HG03060 (cell line): ENCODE results near the gene OR2M3.
A peak's percentile ranks its signal among the peaks of the same experiment; 100 is the strongest.
"Not testable (repeated sequence)": the region's sequence is repeated elsewhere in the genome, so short reads cannot be mapped to it uniquely, and the experiment has no call there.

Experiments
- ATAC-seq: cut with Tn5 transposase; IDR thresholded peaks from one replicate; pipeline ENCODE4 v1.9.1; 2021; ENCODE audit warnings: low read depth, moderate number of reproducible peaks; ENCODE audit not compliant: unreplicated experiment

Gene OR2M3, protein sequence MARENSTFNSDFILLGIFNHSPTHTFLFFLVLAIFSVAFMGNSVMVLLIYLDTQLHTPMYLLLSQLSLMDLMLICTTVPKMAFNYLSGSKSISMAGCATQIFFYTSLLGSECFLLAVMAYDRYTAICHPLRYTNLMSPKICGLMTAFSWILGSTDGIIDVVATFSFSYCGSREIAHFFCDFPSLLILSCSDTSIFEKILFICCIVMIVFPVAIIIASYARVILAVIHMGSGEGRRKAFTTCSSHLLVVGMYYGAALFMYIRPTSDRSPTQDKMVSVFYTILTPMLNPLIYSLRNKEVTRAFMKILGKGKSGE

DNA sequence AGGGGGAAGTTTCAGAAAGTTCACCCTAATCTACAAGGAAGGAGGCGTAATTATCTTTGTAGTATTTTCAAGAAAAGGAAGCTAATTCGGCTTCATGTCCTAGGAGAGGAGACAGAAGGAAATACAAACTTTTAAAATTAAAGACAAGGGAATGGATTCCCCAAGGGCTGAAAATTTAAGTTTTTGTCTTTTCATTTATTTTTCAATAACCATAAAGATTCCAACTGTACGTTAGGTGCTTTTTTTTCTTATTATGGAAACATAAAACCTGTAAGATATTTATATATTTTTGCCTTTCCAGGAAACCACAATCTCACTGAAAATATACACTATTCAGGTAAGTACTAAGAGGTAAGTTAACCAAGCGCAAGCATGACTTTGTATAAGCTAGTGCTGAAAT, at the start of gene OR2M3:
Gene OR2M3 (plus strand): TSS at position 301 of the 400 bp plus-strand sequence. CDS start 5,803 bp downstream, outside the sequence.
- ATAC-seq: no peak

DNA sequence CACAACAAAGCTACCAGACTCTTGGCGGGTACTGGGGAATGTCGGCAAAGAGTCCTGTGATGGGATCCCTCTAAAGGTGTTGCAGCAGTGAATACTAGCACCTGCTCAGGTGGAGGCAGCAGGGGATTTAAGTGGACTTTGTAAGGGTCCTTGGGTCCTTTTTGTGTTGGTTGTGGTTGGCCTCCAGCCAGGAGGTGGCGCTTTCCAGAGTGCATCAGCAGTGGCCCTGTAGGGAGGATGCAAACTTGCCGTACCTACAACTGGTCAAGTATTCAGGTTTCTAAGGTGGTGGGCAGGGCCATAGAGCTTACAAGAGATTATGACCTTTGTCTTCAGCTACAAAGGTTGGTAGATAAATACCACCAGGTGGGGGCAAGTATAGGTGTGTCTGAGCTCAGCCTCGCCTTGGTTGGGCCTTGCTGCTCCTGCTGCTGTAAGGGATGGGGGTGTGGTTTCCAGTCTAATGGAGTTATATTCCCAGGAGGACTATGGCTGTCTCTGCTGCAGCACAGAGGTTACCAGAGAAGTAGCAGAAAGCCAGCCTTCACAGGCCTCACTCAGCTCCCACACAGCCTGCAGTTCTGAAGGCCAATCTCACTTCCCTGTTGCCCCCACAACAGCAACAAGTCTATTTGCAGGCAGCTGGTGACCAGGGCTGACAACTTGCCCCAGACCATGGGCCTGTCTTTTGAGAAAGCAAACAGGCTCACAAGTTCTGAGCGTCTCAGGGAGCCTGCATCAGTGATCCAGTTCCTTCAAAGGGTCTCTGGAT, 44.8 kb upstream of the OR2M3 start:
- ATAC-seq: no peak

DNA sequence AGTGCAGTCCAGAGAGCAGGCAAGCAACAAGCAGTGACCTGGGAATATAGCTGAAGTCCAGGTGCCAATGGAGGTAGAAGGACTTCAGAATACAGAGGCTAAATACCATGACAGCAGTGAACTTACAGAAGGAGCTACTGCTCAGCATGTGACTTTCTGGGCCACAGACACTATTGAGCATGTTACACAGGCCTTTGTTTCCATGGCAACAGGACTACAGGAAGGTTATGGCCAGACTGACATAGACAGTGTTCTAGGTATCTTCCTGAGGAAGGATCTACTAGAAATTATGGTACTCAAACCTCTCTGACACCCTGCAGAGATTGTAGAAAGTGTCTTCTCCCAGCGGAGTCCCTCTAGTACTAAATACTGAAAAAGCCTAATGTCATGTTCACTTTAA, 41.1 kb upstream of the OR2M3 start:
- no peak for ATAC-seq

DNA sequence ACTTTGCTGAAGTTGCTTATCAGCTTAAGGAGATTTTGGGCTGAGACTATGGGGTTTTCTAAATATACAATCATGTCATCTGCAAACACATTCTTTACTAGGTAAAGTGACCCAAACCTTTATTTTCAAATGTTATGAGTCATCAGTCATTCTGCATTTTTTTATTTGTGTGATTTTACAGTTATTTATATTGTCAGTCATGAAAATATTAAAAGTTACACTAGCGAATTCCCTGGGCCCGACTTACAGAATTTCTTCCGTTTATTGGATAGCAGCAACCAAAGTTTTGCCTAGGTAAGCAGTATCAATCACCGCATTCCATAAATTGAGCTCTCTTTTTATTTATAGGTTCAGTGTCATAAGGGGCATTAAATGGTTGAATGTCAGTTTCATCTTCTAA, 38.3 kb upstream of the OR2M3 start:
- ATAC-seq: no peak

DNA sequence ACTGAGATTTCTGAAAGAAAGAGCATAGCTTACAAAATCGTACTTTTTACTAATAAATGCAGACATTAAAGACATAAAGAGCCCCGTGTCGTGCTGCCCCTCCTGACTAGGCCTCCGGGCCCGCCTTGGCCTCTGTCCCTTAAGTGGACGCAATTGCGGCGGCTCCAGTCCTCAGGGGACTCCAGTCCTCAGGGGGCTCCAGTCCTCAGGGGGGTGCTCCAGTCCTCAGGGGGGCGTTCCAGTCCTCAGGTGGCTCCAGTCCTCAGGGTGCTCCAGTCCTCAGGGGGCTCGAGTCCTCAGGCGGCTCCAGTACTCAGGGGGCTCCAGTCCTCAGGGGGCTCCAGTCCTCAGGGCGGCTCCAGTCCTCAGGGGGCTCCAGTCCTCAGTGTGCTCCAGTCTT, 33.0 kb upstream of the OR2M3 start:
- no peak for ATAC-seq

DNA sequence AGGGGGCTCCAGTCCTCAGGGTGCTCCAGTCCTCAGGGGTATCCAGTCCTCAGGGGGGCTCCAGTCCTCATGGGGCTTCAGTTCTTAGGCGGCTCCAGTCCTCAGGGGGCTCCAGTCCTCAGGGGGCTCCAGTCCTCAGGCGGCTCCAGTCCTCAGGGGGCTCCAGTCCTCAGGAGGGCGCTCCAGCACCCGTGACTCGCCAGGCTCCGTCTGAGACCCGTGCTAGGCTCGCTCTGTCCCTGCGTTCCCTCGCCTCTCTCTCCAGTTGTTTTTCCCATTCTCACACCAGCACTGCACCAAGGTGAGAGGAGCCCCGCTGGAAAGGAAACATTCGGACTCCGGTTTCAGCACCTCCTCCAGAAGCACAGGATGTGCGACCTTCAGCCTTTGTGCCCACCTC, 31.9 kb upstream of the OR2M3 start:
- ATAC-seq: no peak

DNA sequence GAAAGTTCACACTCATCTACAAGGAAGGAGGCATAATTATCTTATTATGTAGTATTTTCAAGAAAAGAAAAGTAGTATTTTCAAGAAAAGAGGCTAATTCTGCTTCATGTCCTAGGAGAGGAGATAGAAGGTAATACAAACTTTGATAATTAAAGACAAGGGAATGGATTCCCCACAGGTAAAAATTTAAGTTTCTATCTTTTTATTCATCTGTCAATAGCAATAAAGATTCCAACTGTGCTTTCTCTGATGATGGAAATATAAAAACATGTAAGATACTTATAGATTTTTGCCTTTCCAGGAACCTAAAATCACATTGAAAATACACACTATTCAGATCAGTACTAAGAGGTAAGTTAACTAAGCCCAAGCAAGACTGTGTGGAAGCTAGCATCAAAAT, 22.5 kb upstream of the OR2M3 start, which contains the start of gene OR2M2:
Gene OR2M2 (plus strand): TSS at position 301 of the 400 bp plus-strand sequence. CDS start 5,165 bp downstream, outside the sequence.
- no peak for ATAC-seq

DNA sequence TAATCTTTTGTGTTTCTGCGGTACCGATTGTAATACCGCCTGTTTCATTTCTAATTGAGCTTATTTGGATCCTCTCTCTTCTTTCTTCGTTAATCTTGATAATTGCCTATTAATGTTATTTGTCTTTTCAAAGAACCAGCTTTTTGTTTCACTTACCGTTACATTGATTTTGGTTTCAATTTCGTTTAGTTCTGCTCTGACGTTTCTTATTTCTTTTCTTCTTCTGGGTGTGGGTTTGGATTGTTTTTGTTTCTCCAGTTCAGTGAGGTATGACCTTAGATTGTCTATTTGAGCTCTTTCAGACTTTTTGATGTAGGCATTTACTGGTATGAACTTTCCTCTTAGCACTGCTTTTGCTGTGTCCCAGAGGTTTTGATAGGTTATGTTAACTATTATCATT, 13.1 kb upstream of the OR2M3 start:
- no peak for ATAC-seq

DNA sequence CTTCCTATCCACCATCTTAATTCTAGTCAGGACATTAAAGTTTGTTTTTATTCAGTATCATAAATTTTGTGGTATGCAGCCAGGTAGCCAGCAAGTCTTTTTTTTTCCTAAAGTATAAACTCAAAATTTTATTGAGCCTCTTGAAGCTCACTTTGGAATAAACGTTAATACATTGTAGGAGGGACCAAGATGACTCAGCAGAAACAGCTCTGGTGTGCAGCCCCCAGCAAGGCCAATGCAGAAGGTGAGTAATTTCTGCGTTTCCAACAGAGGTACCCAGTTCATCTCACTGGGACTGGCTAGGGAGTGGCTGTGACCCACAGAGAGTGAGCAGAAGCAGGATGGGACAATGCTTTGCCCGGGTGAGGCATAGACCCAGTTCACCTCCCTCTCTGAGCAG, 9.7 kb upstream of the OR2M3 start:
- ATAC-seq: no peak

DNA sequence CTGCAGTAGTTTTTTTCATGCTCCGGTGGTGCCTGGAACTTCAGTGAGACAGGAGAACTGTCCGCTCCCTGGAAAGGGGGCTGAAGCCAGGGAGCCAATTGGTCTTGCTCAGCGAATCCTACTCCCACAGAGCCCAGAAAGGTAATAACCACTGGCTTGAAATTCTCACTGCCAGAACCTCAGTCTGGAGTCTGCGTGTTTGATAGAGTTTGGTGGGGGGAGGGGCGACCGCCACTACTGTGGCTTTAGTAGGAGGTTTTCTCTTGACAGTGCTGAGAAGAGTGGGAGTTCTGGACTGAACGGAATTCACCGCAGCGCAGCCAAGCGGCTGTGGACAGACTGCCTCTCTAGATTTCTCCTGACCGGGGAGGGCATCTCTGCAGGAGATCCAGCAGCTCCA, 8.0 kb upstream of the OR2M3 start:
- ATAC-seq: no peak

DNA sequence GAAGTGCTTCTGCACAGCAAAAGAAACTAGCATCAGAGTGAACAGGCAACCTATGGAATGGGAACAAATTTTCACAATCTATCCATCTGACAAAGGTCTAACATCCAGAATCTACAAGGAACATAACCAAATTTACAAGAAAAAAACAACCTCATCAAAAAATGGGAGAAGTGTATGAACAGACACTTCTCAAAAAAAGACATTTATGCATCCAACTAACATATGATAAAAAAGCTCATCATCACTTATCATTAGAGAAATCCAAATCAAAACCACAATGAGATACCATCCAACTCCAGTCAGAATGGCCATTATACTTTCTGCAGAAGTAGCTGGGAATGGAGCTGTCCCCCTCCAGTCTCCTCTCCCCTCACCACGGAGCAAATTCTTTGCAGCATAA, 2.9 kb upstream of the OR2M3 start:
- no peak for ATAC-seq

DNA sequence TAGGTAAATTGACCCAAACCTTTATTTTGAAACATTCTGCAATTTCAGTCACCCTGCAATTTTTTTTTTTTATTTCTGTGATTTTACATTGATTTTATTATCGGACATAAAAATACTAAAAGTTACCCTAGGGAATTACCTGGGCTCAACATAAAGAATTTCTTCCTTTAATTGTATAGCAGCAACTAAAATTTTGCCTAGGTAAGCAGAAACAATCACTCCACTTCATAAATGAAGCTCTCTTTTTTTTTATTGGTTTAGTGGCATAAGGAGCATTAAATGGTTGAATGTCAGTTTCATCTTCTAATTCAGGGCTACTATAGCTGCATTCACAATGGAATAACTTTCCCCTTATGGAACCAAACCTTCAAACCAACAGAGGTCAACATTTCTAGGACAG, 18.8 kb downstream of the OR2M3 start:
- ATAC-seq: no peak

DNA sequence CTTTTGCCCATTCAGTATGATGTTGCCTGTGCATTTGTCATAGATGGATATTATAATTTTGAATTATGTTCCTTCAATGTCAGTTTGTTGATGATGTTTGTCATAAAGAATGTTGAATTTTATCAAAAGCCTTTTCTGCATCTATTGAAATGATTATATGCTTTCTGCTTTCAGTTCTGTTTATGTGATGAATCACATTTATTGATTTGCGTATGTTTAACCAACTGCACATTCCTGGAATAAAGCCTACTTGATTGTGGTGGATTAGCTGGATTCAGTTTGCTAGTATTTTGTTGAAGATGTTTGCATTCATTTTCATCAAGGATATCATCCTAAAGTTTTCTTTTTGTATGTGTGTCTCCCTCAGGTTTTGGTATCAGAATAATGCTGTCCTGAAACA, 28.5 kb downstream of the OR2M3 start:
- no peak for ATAC-seq

DNA sequence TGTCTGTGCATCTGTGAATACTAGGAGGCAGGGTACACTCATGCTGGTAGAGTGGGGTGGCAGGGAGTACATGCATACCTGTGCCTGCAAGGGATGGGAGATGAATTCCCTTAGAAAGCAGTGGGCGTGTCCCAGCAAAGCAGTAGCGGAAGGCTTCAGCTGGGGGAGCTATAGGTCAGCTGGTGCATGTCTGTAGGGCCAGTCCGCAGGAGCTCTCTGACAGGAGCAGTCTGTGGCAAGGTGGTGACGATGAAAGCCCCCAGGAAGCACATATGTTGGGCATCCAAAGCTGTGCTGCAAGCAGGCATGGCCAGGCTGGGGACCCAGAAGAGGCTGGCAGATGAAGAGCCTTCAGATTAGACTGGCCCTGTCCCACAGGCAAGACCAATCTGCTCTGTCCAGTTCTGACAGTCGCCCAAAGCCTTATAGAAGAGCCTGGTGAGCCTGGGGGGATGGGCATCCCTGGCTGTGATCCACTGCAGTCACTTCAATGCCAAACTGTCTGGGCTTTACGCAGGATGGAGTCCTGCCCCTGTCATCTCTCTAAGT, 32.4 kb downstream of the OR2M3 start:
- no peak for ATAC-seq

DNA sequence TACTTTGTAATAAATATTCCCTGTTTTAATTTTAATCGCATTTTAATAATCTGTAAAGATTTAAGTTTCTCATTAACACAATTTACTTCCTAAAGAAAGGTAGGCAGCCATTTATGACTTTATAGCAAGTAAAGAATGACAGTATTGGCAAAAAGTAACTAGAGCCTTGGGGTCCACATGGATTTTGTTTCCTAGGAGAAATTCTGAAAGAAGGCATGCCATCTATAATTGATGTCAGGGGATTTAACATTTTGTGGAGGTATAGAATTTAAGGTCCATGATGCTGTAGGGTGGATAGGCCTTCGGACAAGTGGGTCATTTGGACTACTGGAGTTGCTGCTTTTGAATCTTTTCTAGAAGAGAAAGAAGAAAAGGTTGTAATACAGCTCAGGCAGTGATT, 34.1 kb downstream of the OR2M3 start, which contains the start of gene OR2M4:
Gene OR2M4 (plus strand): TSS at position 301 of the 400 bp plus-strand sequence. CDS start 7,512 bp downstream, outside the sequence.
- ATAC-seq: no peak

DNA sequence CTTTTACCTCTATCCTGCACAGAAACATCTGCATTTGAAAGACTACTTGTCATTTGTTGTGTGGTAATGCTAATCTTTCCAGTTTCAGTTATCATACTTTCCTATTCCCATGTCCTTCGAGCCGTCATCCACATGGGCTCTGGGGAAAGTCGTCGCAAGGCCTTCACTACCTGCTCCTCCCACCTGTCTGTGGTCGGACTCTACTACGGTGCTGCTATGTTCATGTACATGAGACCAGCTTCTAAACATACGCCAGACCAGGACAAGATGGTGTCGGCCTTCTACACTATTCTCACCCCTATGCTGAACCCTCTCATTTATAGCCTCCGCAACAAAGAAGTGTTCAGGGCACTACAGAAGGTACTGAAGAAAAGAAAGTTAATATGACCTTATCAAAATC, 42.4 kb downstream of the OR2M3 start:
- no peak for ATAC-seq

DNA sequence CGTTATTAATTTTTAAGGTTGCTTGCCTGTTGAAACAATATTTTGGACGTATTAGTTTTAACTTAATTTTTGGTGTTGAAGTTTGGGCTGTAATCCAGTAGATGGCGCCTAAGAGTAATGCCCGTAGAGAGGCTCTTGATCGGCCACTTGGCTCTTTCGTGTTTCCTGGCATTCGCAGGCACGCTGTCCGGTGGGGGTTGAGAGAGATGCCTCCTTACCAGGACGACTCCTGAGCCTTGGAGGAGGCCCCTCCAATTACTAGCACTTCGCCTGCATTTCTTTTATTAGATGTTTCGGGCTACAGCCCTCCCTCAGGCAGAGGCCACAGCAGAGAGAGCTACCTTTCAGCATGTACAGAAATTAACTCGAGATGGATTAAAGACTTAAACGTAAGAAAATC, 46.1 kb downstream of the OR2M3 start:
- peak; percentile 83 for ATAC-seq

DNA sequence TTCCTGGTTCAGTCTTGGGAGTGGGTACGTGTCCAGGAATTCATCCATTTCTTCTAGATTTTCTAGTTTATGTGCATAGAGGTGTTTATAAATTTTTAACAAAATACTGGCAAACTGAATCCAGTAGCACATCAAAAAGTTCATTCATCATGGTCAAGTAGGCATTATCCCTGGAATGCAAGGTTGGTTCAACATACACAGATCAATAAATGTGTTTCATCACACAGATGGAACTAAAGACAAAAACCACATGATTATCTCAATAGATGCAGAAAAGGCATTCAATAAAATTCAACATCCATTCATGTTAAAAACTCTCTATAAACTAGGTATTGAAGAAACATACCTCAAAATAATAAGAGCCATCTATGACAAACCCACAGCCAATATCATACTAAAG, 62.2 kb downstream of the OR2M3 start:
- not testable (repeated sequence) for ATAC-seq
